Spleen (tissue), 11 donors: Measurements from ENCODE around the gene KRT23. TPM values are rescaled to one million over a fixed set of nuclear protein-coding genes. Genes with fewer than 3 reads are reported as not detected.

Experiments used
- DNase-seq: peaks from one replicate; pipeline ENCODE4 v3.0.0-alpha.2; 2020
- H3K27ac ChIP-seq, 8 donors: fragments of 200-600 bp; sonication (generic) in 7 of 8; 1 replicate in 4 of 8; 2 replicates in 4 of 8; pipeline versions ENCODE4 v1.5.0 to v1.8.0; 2016 to 2021; ENCODE audit warnings: inconsistent platforms in 4 of 8, mild to moderate bottlenecking in 4 of 8, moderate library complexity in 1 of 8
- H3K27me3 ChIP-seq, 7 donors: fragments of 200-600 bp; sonication (generic) in 6 of 7; replicated peaks in 1 of 7; 1 replicate in 4 of 7; 2 replicates in 3 of 7; pipeline versions ENCODE4 v1.5.0 to v1.8.0; 2016 to 2021; ENCODE audit warnings: inconsistent platforms in 3 of 7, mild to moderate bottlenecking in 1 of 7
- H3K36me3 ChIP-seq, 6 donors: fragments of 200-600 bp; sonication (generic) in 5 of 6; 1 replicate in 4 of 6; 2 replicates in 2 of 6; pipeline versions ENCODE4 v1.5.0 to v1.8.0; 2016 to 2021; ENCODE audit warnings: inconsistent platforms in 2 of 6
- H3K4me1 ChIP-seq, 6 donors: fragments of 200-600 bp; sonication (generic) in 5 of 6; 1 replicate in 3 of 6; 2 replicates in 3 of 6; pipeline versions ENCODE4 v1.5.0 to v1.8.0; 2016 to 2021; ENCODE audit warnings: inconsistent platforms in 3 of 6
- H3K4me3 ChIP-seq, 8 donors: fragments of 200-600 bp; sonication (generic) in 7 of 8; 1 replicate in 4 of 8; 2 replicates in 4 of 8; pipeline versions ENCODE4 v1.5.0 to v1.8.0; 2016 to 2021; ENCODE audit warnings: inconsistent platforms in 4 of 8, mild to moderate bottlenecking in 4 of 8, moderate library complexity in 2 of 8
- H3K9me3 ChIP-seq, 8 donors: fragments of 200-600 bp; sonication (generic) in 7 of 8; 1 replicate in 4 of 8; 2 replicates in 4 of 8; pipeline versions ENCODE4 v1.5.0 to v1.8.0; 2016 to 2021; ENCODE audit warnings: inconsistent platforms in 4 of 8
- POLR2A ChIP-seq, 3 donors: fragments of 450-650 bp; IDR thresholded peaks; one replicate each; pipeline ENCODE4 v1.5.1; 2017; ENCODE audit warnings: antibody characterized with exemption in 3 of 3, mild to moderate bottlenecking in 1 of 3
- POLR2AphosphoS5 ChIP-seq, 3 donors: sonication (generic); formaldehyde crosslinking; IDR thresholded peaks; one replicate each; pipeline ENCODE4 v1.5.1; 2017; ENCODE audit warnings: antibody characterized with exemption in 3 of 3
- WGBS, 5 donors: extraction: QIAGEN DNeasy Blood & Tissue Kit in 3 of 5; methylation state at CpG; one replicate each; pipeline versions ENCODE4 v1.1.5 to v1.1.7; 2013 to 2018; 5-methylcytosine and 5-hydroxymethylcytosine counted together
- intact Hi-C: fragments of 100-400 bp; cut with DNase I; formaldehyde crosslinking; loops from one replicate; pipeline ENCODE4 v1.15.0; 2023; ENCODE audit warnings: low total_unique reads
- polyA plus RNA-seq, 3 donors: library from polyadenylated mRNA; stranded (reverse); fragments of 200-250 nt; gene quantifications; one replicate each; pipeline ENCODE4 v1.2.1, GENCODE V29; 2013
- total RNA-seq, 7 donors: library from RNA; depleted of rRNA in 3 of 7; stranded (reverse); fragments of >200 nt in 3 of 7; fragmentation: NEBNext Ultra II Directional in 4 of 7; extraction: Animal tissue kit (Norgen Biotek cat#: 25700) in 4 of 7; gene quantifications; one replicate each; pipeline versions ENCODE4 v1.1.0 to v1.2.1, GENCODE V29; 2016 to 2021
- TF ChIP-seq, protein P1 (sequence below), 11 experiments: fragments of 200-600 bp in 7 of 11; fragments of 450-650 bp in 4 of 11; sonication (generic) in 4 of 11; IDR thresholded peaks in 8 of 11; conservative IDR thresholded peaks in 3 of 11; 1 replicate in 7 of 11; 2 replicates in 4 of 11; pipeline versions ENCODE4 v1.4.0 to v1.8.0; 2016 to 2021; ENCODE audit warnings: antibody characterized with exemption in 11 of 11, inconsistent platforms in 4 of 11, mild to moderate bottlenecking in 1 of 11
- donor health status: healthy with polysubstance abuse.
- donor health status: DM: no; HTN: no; CAD: no; lungs with moderate emphysema.
- donor health status: DM: no; HTN: no; CAD: no.
- donor health status: Bipolar disorder and iron deficiency.
- donor health status: healthy.
- donor health status: DM: no; HTN: no; CAD: no.
- donor health status: DM: yes; HTN: yes; CAD: no.

Gene KRT23
- total and polyA plus RNA-seq, 10 donors = 0.03 to 21.7 (median 2.9) TPM

DNA sequence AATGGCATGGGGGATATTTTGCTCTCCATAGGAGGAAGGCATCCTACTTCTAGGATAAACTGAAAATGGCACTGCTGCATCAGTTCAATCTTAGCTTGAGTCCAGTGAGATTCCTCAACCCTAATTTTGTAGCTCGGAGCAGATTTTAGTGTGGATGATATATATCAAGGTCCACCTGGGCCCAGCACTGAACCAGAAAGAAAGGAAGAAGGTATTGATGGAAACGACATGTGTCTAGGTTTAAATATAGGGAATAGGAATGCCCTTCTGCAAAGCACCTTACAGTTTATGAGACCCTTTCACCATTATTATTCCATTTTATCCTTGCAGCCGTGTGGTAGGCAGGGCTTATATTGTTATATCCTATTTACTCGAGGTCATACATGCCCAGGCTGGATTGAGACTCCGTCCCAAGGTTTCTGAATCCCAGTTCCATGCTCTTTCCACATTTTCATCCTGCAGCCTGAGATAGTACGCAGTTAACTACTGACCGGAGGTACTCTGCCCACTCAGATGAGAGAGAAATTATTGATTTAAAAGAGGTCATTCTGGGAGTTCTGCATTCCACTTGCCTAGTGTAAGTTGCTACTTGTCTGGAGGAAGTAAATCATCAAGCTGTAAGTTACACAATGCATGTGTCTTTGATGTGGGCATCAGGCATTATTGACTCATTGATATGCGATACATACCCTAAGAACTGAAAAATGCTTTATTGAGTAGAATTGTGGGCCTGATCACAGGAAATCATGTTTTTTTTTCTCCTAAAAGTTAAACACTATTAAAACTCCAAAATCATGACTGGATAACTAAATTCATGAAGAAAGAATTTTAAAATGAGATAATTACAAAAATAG is 19.2 kb upstream of the KRT23 start:
- Histone ChIP-seq H3K27ac (no peak overlapping the region), H3K27me3 (peaks cover 0 to 25% (median 0%) of the 10 kb centered on the region in 7 donors), H3K9me3 (no peaks in the 10 kb centered on the region), H3K4me3 (no peak overlapping the region), H3K36me3 (no peaks in the 10 kb centered on the region), H3K4me1 (no peaks in the 10 kb centered on the region)
- WGBS, 5 donors = 76 to 85% (median 81%) methylated on average over 8 of the region's 8 CpGs
- intact Hi-C loops = no loop called here
- DNase-seq = no peak
- TF ChIP-seq POLR2A (IDR thresholded peaks at IDR 0.05) (no peak), POLR2AphosphoS5 (IDR thresholded peaks at IDR 0.05) (no peak)
- TF ChIP-seq, protein P1, sequence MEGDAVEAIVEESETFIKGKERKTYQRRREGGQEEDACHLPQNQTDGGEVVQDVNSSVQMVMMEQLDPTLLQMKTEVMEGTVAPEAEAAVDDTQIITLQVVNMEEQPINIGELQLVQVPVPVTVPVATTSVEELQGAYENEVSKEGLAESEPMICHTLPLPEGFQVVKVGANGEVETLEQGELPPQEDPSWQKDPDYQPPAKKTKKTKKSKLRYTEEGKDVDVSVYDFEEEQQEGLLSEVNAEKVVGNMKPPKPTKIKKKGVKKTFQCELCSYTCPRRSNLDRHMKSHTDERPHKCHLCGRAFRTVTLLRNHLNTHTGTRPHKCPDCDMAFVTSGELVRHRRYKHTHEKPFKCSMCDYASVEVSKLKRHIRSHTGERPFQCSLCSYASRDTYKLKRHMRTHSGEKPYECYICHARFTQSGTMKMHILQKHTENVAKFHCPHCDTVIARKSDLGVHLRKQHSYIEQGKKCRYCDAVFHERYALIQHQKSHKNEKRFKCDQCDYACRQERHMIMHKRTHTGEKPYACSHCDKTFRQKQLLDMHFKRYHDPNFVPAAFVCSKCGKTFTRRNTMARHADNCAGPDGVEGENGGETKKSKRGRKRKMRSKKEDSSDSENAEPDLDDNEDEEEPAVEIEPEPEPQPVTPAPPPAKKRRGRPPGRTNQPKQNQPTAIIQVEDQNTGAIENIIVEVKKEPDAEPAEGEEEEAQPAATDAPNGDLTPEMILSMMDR (IDR thresholded peaks at IDR 0.05 in 8 of 11, conservative IDR thresholded peaks at IDR 0.05 in 3 of 11) = no peak

GRCh38 chr17:40953881-40954280 is 16.4 kb upstream of the KRT23 start:
- H3K4me3 ChIP-seq = no peak overlapping the region
- no peaks in the 10 kb centered on the region for H3K4me1 ChIP-seq
- no peak for DNase-seq
- H3K27me3 ChIP-seq = peaks cover 0 to 39% (median 9%) of the 10 kb centered on the region in 7 donors
- no peaks in the 10 kb centered on the region for H3K9me3 ChIP-seq
- TF ChIP-seq, protein P1 (IDR thresholded peaks at IDR 0.05 in 8 of 11, conservative IDR thresholded peaks at IDR 0.05 in 3 of 11) = no peak
- TF ChIP-seq POLR2A (IDR thresholded peaks at IDR 0.05) (no peak), POLR2AphosphoS5 (IDR thresholded peaks at IDR 0.05) (no peak)
- WGBS, 5 donors = 80 to 95% (median 85%) methylated on average over 2 of the region's 2 CpGs
- no peak overlapping the region for H3K27ac ChIP-seq
- intact Hi-C loops = no loop called here
- H3K36me3 ChIP-seq = no peaks in the 10 kb centered on the region

DNA sequence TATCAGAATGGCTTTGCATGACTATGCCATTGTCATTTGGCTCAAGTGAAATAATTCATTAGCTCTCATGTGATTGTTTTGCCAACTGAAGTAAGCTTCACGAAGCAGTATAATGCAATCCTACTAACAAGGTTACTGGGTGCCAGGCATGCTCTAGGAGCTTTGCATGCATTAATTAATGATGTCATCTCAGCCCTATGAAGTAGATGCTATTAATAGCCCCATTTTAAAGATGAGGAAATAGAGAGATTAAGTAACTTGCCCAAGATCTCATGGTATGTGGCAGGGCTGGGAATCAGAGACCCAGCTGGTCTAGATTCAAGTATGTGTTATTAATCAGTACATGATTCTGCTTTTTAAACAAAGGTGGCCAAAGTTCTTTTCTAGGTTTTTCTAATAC is 15.2 kb upstream of the KRT23 start:
- Histone ChIP-seq H3K27ac (no peak overlapping the region), H3K36me3 (no peaks in the 10 kb centered on the region), H3K4me1 (no peaks in the 10 kb centered on the region), H3K27me3 (peaks cover 0 to 51% (median 13%) of the 10 kb centered on the region in 7 donors), H3K4me3 (no peak overlapping the region), H3K9me3 (no peaks in the 10 kb centered on the region)
- no peak for TF ChIP-seq POLR2AphosphoS5 (IDR thresholded peaks at IDR 0.05)
- TF ChIP-seq, protein P1 (IDR thresholded peaks at IDR 0.05 in 8 of 11, conservative IDR thresholded peaks at IDR 0.05 in 3 of 11) = no peak
- TF ChIP-seq POLR2A (IDR thresholded peaks at IDR 0.05) = no peak
- no peak for DNase-seq
- intact Hi-C loops = no loop called here
- 73 to 80% (median 77%) methylated on average over 1 of the region's 1 CpG for WGBS, 5 donors

GRCh38 chr17:40952154-40952553 is 14.7 kb upstream of the KRT23 start:
- Histone ChIP-seq H3K4me1 (no peaks in the 10 kb centered on the region), H3K36me3 (no peaks in the 10 kb centered on the region), H3K9me3 (no peaks in the 10 kb centered on the region), H3K27me3 (peaks cover 0 to 53% (median 13%) of the 10 kb centered on the region in 7 donors), H3K27ac (no peak overlapping the region), H3K4me3 (no peak overlapping the region)
- intact Hi-C loops = no loop called here
- no peak for TF ChIP-seq POLR2AphosphoS5 (IDR thresholded peaks at IDR 0.05)
- TF ChIP-seq, protein P1 (IDR thresholded peaks at IDR 0.05 in 8 of 11, conservative IDR thresholded peaks at IDR 0.05 in 3 of 11) = no peak
- no peak for DNase-seq
- 84 to 95% (median 85%) methylated on average over 2 of the region's 2 CpGs for WGBS, 5 donors
